IMR-90 (cell line): ENCODE data around the gene DGKB. TPM values are rescaled to one million over a fixed set of nuclear protein-coding genes. Genes with fewer than 3 reads are reported as not detected.

Source experiments
- ATAC-seq: fragments of 200-7000 bp; cut with Tn5 transposase; 2 replicates; pipeline ENCODE4 v1.9.1; 2020; ENCODE audit warnings: low read depth, mild to moderate bottlenecking, moderate library complexity
- BruUV-seq: library from RNA; stranded (reverse); fragments of 400-500 nt; replicated peaks from 2 replicates; lab custom pipeline; 2021; lab: Mats Ljungman, UMichigan
- CTCF ChIA-PET: fragments of 300-600 bp; formaldehyde crosslinking; extraction: SDS; loops from one replicate; lab custom pipeline; 2021; ENCODE audit warnings: antibody characterized with exemption; lab: Yijun Ruan, JAX
- POLR2A ChIA-PET: fragments of 300-600 bp; sonication (Branson Sonifier 250); formaldehyde crosslinking; loops from one replicate; lab custom pipeline; 2022; ENCODE audit warnings: antibody characterized with exemption; ENCODE audit not compliant: unreplicated experiment; lab: Charles Lee
- DNase-seq: peaks from one replicate; pipeline ENCODE4 v3.0.0; 2013
- H2AFZ ChIP-seq: replicated peaks from 2 replicates; pipeline ENCODE3; 2013; ENCODE audit warnings: low read length, mild to moderate bottlenecking; ENCODE audit not compliant: poor library complexity
- H2AK5ac ChIP-seq: 2 replicates; pipeline ENCODE4 v1.6.1; 2013; ENCODE audit warnings: low read depth, low read length, inconsistent platforms
- H2AK9ac ChIP-seq: replicated peaks from 2 replicates; pipeline ENCODE3; 2013; ENCODE audit warnings: mild to moderate bottlenecking, low read depth, low read length, moderate library complexity; ENCODE audit not compliant: poor library complexity
- H2BK120ac ChIP-seq: 2 replicates; pipeline ENCODE4 v1.6.1; 2013; ENCODE audit warnings: low read depth, low read length, inconsistent platforms
- H2BK15ac ChIP-seq: 3 replicates; pipeline ENCODE4 v1.6.1; 2013; ENCODE audit warnings: low read depth, low read length, inconsistent platforms
- H2BK20ac ChIP-seq: 2 replicates; pipeline ENCODE4 v1.6.1; 2013; ENCODE audit warnings: low read depth, mild to moderate bottlenecking, inconsistent platforms, low read length, moderate library complexity
- H2BK5ac ChIP-seq: 2 replicates; pipeline ENCODE4 v1.6.1; 2013; ENCODE audit warnings: mild to moderate bottlenecking, low read depth, low read length, inconsistent platforms; ENCODE audit not compliant: poor library complexity, severe bottlenecking
- H3K14ac ChIP-seq: replicated peaks from 2 replicates; pipeline ENCODE4 v1.6.1; 2013; ENCODE audit warnings: low read depth, low read length, inconsistent platforms
- H3K18ac ChIP-seq: 2 replicates; pipeline ENCODE4 v1.6.1; 2013; ENCODE audit warnings: low read depth, low read length, control low read depth
- H3K23ac ChIP-seq: 2 replicates; pipeline ENCODE4 v1.6.1; 2013; ENCODE audit warnings: low read depth, low read length, inconsistent platforms
- H3K27ac ChIP-seq: 2 replicates; pipeline ENCODE4 v1.5.1; 2013; ENCODE audit warnings: mild to moderate bottlenecking, control low read depth, low read length; ENCODE audit not compliant: insufficient read depth
- H3K27me3 ChIP-seq: 2 replicates; pipeline ENCODE4 v1.6.1; 2013; ENCODE audit warnings: low read length; ENCODE audit not compliant: control insufficient read depth, insufficient read depth
- H3K36me3 ChIP-seq: 2 replicates; pipeline ENCODE4 v1.6.1; 2013; ENCODE audit warnings: low read length, mixed read lengths; ENCODE audit not compliant: control insufficient read depth, insufficient read depth
- H3K4ac ChIP-seq: 2 replicates; pipeline ENCODE4 v1.6.1; 2013; ENCODE audit warnings: low read depth, low read length, inconsistent platforms
- H3K4me1 ChIP-seq: 2 replicates; pipeline ENCODE4 v1.6.1; 2013; ENCODE audit warnings: low read length, mixed read lengths; ENCODE audit not compliant: control insufficient read depth, insufficient read depth
- H3K4me2 ChIP-seq: 2 replicates; pipeline ENCODE4 v1.6.1; 2013; ENCODE audit warnings: low read depth, mild to moderate bottlenecking, control low read depth, low read length, moderate library complexity
- H3K4me3 ChIP-seq: 2 replicates; pipeline ENCODE4 v1.5.1; 2013; ENCODE audit warnings: low read depth, mild to moderate bottlenecking, control low read depth, low read length, moderate library complexity; ENCODE audit not compliant: insufficient read depth
- H3K56ac ChIP-seq: 2 replicates; pipeline ENCODE4 v1.6.1; 2013; ENCODE audit warnings: low read length, inconsistent platforms; ENCODE audit not compliant: insufficient read depth; ENCODE audit errors: extremely low read depth
- H3K79me1 ChIP-seq, 2 experiments: 2 replicates each; pipeline ENCODE4 v1.6.1; 2013; ENCODE audit warnings: low read length in 2 of 2, inconsistent platforms in 1 of 2, low read depth in 1 of 2
- H3K9ac ChIP-seq: 2 replicates; pipeline ENCODE4 v1.6.1; 2013; ENCODE audit warnings: low read depth, low read length, control low read depth
- H3K9me1 ChIP-seq: 2 replicates; pipeline ENCODE4 v1.6.1; 2013; ENCODE audit warnings: low read length, inconsistent platforms; ENCODE audit not compliant: insufficient read depth
- H3K9me3 ChIP-seq: 2 replicates; pipeline ENCODE4 v1.6.1; 2013; ENCODE audit warnings: low read length; ENCODE audit not compliant: control insufficient read depth, insufficient read depth
- H4K20me1 ChIP-seq: 2 replicates; pipeline ENCODE4 v1.6.1; 2013; ENCODE audit warnings: low read length, inconsistent platforms; ENCODE audit not compliant: insufficient read depth
- H4K5ac ChIP-seq: 2 replicates; pipeline ENCODE4 v1.6.1; 2013; ENCODE audit warnings: mild to moderate bottlenecking, low read depth, low read length, control low read depth
- H4K8ac ChIP-seq, 2 experiments: 2 replicates each; pipeline ENCODE4 v1.6.1; 2013; ENCODE audit warnings: low read depth in 2 of 2, low read length in 2 of 2, control low read depth in 1 of 2, inconsistent platforms in 1 of 2
- H4K91ac ChIP-seq: 2 replicates; pipeline ENCODE4 v1.6.1; 2013; ENCODE audit warnings: low read depth, low read length, inconsistent platforms; ENCODE audit not compliant: insufficient read depth
- BHLHE40 ChIP-seq: fragments of 150-350 bp; IDR thresholded peaks from 2 replicates; pipeline ENCODE4 v1.6.1; 2016; ENCODE audit warnings: mild to moderate bottlenecking, low read depth, low read length
- MAFK ChIP-seq: IDR thresholded peaks from 2 replicates; pipeline ENCODE4 v1.6.1; 2012; ENCODE audit warnings: low read depth, low read length, improper control_type of control experiment
- MAZ ChIP-seq: IDR thresholded peaks from 2 replicates; pipeline ENCODE4 v1.6.1; 2012; ENCODE audit warnings: low read depth, mild to moderate bottlenecking, low read length, improper control_type of control experiment, moderate library complexity, borderline replicate concordance
- MXI1 ChIP-seq: IDR thresholded peaks from 2 replicates; pipeline ENCODE4 v1.6.1; 2012; ENCODE audit warnings: low read depth, mild to moderate bottlenecking, low read length, moderate library complexity, borderline replicate concordance
- RAD21 ChIP-seq: IDR thresholded peaks from 2 replicates; pipeline ENCODE4 v1.6.1; 2012; ENCODE audit warnings: low read length, improper control_type of control experiment
- RCOR1 ChIP-seq: IDR thresholded peaks from 2 replicates; pipeline ENCODE4 v1.6.1; 2012; ENCODE audit warnings: mild to moderate bottlenecking, low read length, improper control_type of control experiment; ENCODE audit not compliant: insufficient replicate concordance
- SMC3 ChIP-seq: fragments of 150-350 bp; IDR thresholded peaks from 2 replicates; pipeline ENCODE4 v1.6.1; 2016; ENCODE audit warnings: low read depth, mild to moderate bottlenecking, antibody characterized with exemption, low read length, moderate library complexity
- USF2 ChIP-seq: fragments of 150-350 bp; IDR thresholded peaks from 2 replicates; pipeline ENCODE4 v1.6.1; 2017; ENCODE audit warnings: mild to moderate bottlenecking, antibody characterized with exemption, low read length, low read depth
- WGBS, 2 experiments: methylation state at CpG; one replicate each; pipeline versions ENCODE4 v1.1.5 to v1.1.7; 2013; ENCODE audit warnings: missing lambda C conversion rate in 2 of 2; ENCODE audit not compliant: insufficient read length in 1 of 2; ENCODE audit errors: extremely low coverage in 2 of 2; 5-methylcytosine and 5-hydroxymethylcytosine counted together
- dilution Hi-C: fragments of 300-500 bp; cut with HindIII; formaldehyde crosslinking; loops from one replicate; pipeline ENCODE4 v1.14.3; 2018; ENCODE audit warnings: low sequenced_read_pairs; ENCODE audit not compliant: unreplicated experiment
- in situ Hi-C: fragments of 300-500 bp; cut with MboI; formaldehyde crosslinking; loops from 3 replicates; pipeline ENCODE4 v1.14.3; 2019; ENCODE audit warnings: low sequenced_read_pairs, inconsistent platforms, mixed read lengths
- intact Hi-C: fragments of 100-400 bp; cut with micrococcal nuclease; formaldehyde crosslinking; loops from 2 replicates; pipeline ENCODE4 v1.10.0; 2022
- polyA plus RNA-seq, 3 experiments: library from polyadenylated mRNA; depleted of rRNA; stranded (reverse); fragments of >200 nt; gene quantifications; 2 replicates each; pipeline ENCODE4 v1.2.3, GENCODE V29; 2012; ENCODE audit warnings: low replicate concordance in 1 of 3
- total RNA-seq: library from RNA; depleted of rRNA; stranded (reverse); fragments of >200 nt; gene quantifications from 2 replicates; pipeline ENCODE4 v1.2.3, GENCODE V29; 2012
- TF ChIP-seq, protein P1 (sequence below): fragments of 150-350 bp; IDR thresholded peaks from 2 replicates; pipeline ENCODE4 v1.6.1; 2016; ENCODE audit warnings: low read depth, mild to moderate bottlenecking, low read length, moderate library complexity, borderline replicate concordance

DGKB gene
- total and polyA plus RNA-seq, 2 of the 4 experiments (the other 2 are of a cell fraction), result not detected

DNA sequence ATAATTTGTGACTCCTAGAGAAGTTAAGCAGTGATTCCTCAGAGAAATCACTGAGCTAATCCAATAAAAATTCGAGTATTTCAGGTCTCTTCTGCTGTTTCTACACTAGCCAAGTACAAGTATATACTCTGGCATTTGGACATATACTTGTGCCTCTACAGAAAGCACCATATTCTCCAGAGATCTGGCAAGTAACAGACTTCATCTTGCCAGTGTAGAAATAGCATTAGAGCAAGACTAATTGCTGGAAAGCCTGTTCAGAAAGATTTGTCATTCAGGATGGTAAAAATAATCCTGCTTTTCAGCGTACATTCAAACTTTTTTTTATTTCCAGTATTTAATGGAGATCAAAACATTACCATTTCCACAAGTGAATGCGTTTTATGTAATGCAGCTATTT is 502.3 kb downstream of the DGKB start:
- no peak overlapping the region for H3K4ac ChIP-seq
- H3K27ac ChIP-seq, result no peak overlapping the region
- DNase-seq (no peak), ATAC-seq (no peak)
- no peak overlapping the region for H2AK5ac ChIP-seq
- H3K4me2 ChIP-seq, result no peak overlapping the region
- no peaks in the 10 kb centered on the region for H3K9me1 ChIP-seq
- no peaks in the 10 kb centered on the region for H4K20me1 ChIP-seq
- TF ChIP-seq RCOR1 (no peak), RAD21 (no peak), MXI1 (no peak), MAFK (no peak), USF2 (no peak), MAZ (no peak), BHLHE40 (no peak), SMC3 (no peak)
- TF ChIP-seq, protein P1, sequence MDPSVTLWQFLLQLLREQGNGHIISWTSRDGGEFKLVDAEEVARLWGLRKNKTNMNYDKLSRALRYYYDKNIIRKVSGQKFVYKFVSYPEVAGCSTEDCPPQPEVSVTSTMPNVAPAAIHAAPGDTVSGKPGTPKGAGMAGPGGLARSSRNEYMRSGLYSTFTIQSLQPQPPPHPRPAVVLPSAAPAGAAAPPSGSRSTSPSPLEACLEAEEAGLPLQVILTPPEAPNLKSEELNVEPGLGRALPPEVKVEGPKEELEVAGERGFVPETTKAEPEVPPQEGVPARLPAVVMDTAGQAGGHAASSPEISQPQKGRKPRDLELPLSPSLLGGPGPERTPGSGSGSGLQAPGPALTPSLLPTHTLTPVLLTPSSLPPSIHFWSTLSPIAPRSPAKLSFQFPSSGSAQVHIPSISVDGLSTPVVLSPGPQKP, result no peak
- no peak overlapping the region for H2AFZ ChIP-seq
- no peak overlapping the region for H2BK120ac ChIP-seq
- H3K79me1 ChIP-seq, result no peaks in the 10 kb centered on the region
- no peak overlapping the region for H4K8ac ChIP-seq
- intact Hi-C loops, result no loop called here
- in situ Hi-C loops, result no loop called here
- H2BK5ac ChIP-seq, result no peak overlapping the region
- no CpG with 5 or more reads among the region's 3 CpGs for WGBS, 2 experiments
- no peaks in the 10 kb centered on the region for H3K27me3 ChIP-seq
- no peak overlapping the region for H3K56ac ChIP-seq
- H3K23ac ChIP-seq, result no peak overlapping the region
- CTCF ChIA-PET, result interaction anchor here (0.6 kb wide), 1 partner anchor 17 kb away, joined by 3 read pairs; no protein-coding TSS in a partner anchor
- H4K5ac ChIP-seq, result no peak overlapping the region
- no TSS peak for BruUV-seq
- H3K9ac ChIP-seq, result no peak overlapping the region
- H2AK9ac ChIP-seq, result no peak overlapping the region
- no peaks in the 10 kb centered on the region for H3K36me3 ChIP-seq
- H2BK20ac ChIP-seq, result no peak overlapping the region
- dilution Hi-C loops, result no loop called here
- no peaks in the 10 kb centered on the region for H3K9me3 ChIP-seq
- no peak overlapping the region for H4K91ac ChIP-seq
- no peak overlapping the region for H2BK15ac ChIP-seq
- no peak overlapping the region for H3K14ac ChIP-seq
- H3K18ac ChIP-seq, result no peak overlapping the region
- no peak overlapping the region for H3K4me3 ChIP-seq
- POLR2A ChIA-PET, result no interaction called here
- H3K4me1 ChIP-seq, result no peaks in the 10 kb centered on the region
